Neural cell (in vitro differentiated cells): ENCODE measurements around the gene SBK1. TPM values are rescaled to one million over a fixed set of nuclear protein-coding genes. Genes with fewer than 3 reads are reported as not detected.

Experiments
- H2AFZ ChIP-seq: fragments of 200-600, 300-800 bp; sonication (generic), shearing (Covaris generic); 2 replicates; pipeline ENCODE4 v1.6.0; 2014; ENCODE audit warnings: low read depth, mild to moderate bottlenecking, antibody characterized with exemption, low read length, moderate library complexity
- H3F3A ChIP-seq: fragments of 200-600 bp; shearing (Covaris generic); 2 replicates; pipeline ENCODE4 v1.6.1; 2016; ENCODE audit warnings: mild to moderate bottlenecking, moderate library complexity, mixed read lengths, antibody characterized with exemption, low read length; ENCODE audit not compliant: insufficient read depth, poor library complexity, severe bottlenecking
- H3K27ac ChIP-seq: fragments of 200-600, 300-800 bp; sonication (generic), shearing (Covaris generic); 2 replicates; pipeline ENCODE4 v1.5.1; 2014; ENCODE audit warnings: mild to moderate bottlenecking, low read length, moderate library complexity
- H3K27me3 ChIP-seq: fragments of 300-800, 200-600 bp; sonication (generic), shearing (Covaris generic); 2 replicates; pipeline ENCODE4 v1.6.0; 2014; ENCODE audit warnings: mild to moderate bottlenecking, low read depth, low read length, moderate library complexity; ENCODE audit not compliant: insufficient read depth
- H3K36me3 ChIP-seq: fragments of 300-800, 200-600 bp; sonication (generic), shearing (Covaris generic); 2 replicates; pipeline ENCODE4 v1.5.1; 2014; ENCODE audit warnings: mild to moderate bottlenecking, antibody characterized with exemption, low read length, moderate library complexity; ENCODE audit not compliant: insufficient read depth
- H3K4me2 ChIP-seq: fragments of 300-800, 200-600 bp; sonication (generic), shearing (Covaris generic); 2 replicates; pipeline ENCODE4 v1.6.0; 2014; ENCODE audit warnings: mild to moderate bottlenecking, low read length
- H3K4me3 ChIP-seq: fragments of 300-800, 200-600 bp; sonication (generic), shearing (Covaris generic); 2 replicates; pipeline ENCODE4 v1.5.1; 2014; ENCODE audit warnings: mild to moderate bottlenecking, low read length, moderate library complexity
- H3K79me2 ChIP-seq: fragments of 200-600 bp; shearing (Covaris generic); replicated peaks from 2 replicates; pipeline ENCODE4 v1.6.0; 2014; ENCODE audit warnings: mild to moderate bottlenecking, low read length, moderate library complexity; ENCODE audit not compliant: insufficient read depth
- H3K9ac ChIP-seq: fragments of 300-800, 200-600 bp; sonication (generic), shearing (Covaris generic); 2 replicates; pipeline ENCODE4 v1.6.1; 2016; ENCODE audit warnings: mild to moderate bottlenecking, low read length, mixed read lengths
- H3K9me2 ChIP-seq: fragments of 200-600 bp; shearing (Covaris generic); 2 replicates; pipeline ENCODE4 v1.6.1; 2016; ENCODE audit warnings: mild to moderate bottlenecking, low read length, mixed read lengths; ENCODE audit not compliant: insufficient read depth
- H3K9me3 ChIP-seq: fragments of 200-600, 300-800 bp; sonication (generic), shearing (Covaris generic); 2 replicates; pipeline ENCODE4 v1.6.1; 2016; ENCODE audit warnings: mild to moderate bottlenecking, mixed run types, low read length, moderate library complexity, mixed read lengths
- H4K20me1 ChIP-seq: fragments of 200-600 bp; shearing (Covaris generic); 2 replicates; pipeline ENCODE4 v1.6.1; 2016; ENCODE audit warnings: mild to moderate bottlenecking, mixed run types; ENCODE audit not compliant: insufficient read depth
- EP300 ChIP-seq: fragments of 450-650 bp; conservative IDR thresholded peaks from 2 replicates; pipeline ENCODE4 v1.6.1; 2014; ENCODE audit warnings: antibody characterized with exemption, mild to moderate bottlenecking, moderate library complexity; ENCODE audit not compliant: poor library complexity, severe bottlenecking
- EZH2 ChIP-seq: fragments of 200-600, 300-800 bp; shearing (Covaris generic), sonication (generic); IDR thresholded peaks from 2 replicates; pipeline ENCODE4 v1.6.1; 2014; ENCODE audit warnings: antibody characterized with exemption, low read length, borderline replicate concordance, mild to moderate bottlenecking; ENCODE audit not compliant: insufficient read depth, poor library complexity, severe bottlenecking
- MXI1 ChIP-seq: fragments of 450-650 bp; conservative IDR thresholded peaks from 2 replicates; pipeline ENCODE4 v1.6.1; 2014; ENCODE audit warnings: antibody characterized with exemption, mild to moderate bottlenecking; ENCODE audit not compliant: poor library complexity, severe bottlenecking
- POLR2AphosphoS5 ChIP-seq: IDR thresholded peaks from 2 replicates; pipeline ENCODE4 v1.6.1; 2012
- RAD21 ChIP-seq: fragments of 450-650 bp; conservative IDR thresholded peaks from 2 replicates; pipeline ENCODE4 v1.6.1; 2014; ENCODE audit warnings: antibody characterized with exemption, mild to moderate bottlenecking, moderate library complexity
- SMC3 ChIP-seq: fragments of 450-650 bp; conservative IDR thresholded peaks from 2 replicates; pipeline ENCODE4 v1.6.1; 2014; ENCODE audit warnings: antibody characterized with exemption, mild to moderate bottlenecking, moderate library complexity; ENCODE audit not compliant: poor library complexity
- TAF1 ChIP-seq: IDR thresholded peaks from 2 replicates; pipeline ENCODE4 v1.6.1; 2012; ENCODE audit warnings: low read depth
- polyA plus RNA-seq: library from polyadenylated mRNA; depleted of rRNA; stranded (reverse); fragments of >200 nt; gene quantifications from 2 replicates; pipeline ENCODE4 v1.2.3, GENCODE V29; 2014
- TF ChIP-seq, protein P1 (sequence below): IDR thresholded peaks from 2 replicates; pipeline ENCODE4 v1.6.1; 2012; ENCODE audit warnings: borderline replicate concordance
- TF ChIP-seq, protein P2 (sequence below): fragments of 450-650 bp; IDR thresholded peaks from 2 replicates; pipeline ENCODE4 v1.5.1; 2014; ENCODE audit warnings: antibody characterized with exemption, mild to moderate bottlenecking, moderate library complexity; ENCODE audit not compliant: poor library complexity, severe bottlenecking

The SBK1 gene
- polyA plus RNA-seq, 1 donor from 2014 or later: 18.2 TPM

DNA sequence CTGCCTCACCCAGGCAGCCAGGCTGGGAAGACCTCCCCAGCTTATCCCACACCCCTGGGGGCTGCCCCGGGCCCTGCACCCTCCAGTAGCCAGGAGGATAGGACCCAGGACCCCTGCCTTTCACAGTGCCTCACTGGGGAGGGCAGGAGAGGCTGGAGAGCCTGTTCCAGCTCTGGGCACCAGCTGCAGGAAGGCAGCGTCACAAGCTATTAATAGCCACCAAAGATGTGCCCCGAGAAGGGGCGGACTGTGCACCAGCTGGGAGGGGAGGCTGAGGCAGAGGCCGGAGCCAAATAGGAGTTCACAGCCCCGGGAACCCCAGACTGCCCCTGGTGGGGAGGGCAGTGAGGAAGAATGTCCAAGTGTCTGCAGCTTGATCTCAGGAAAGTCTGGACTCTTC is 8.8 kb downstream of the SBK1 start:
- no peak for TF ChIP-seq MXI1
- TF ChIP-seq EZH2: no peak
- TF ChIP-seq, protein P1, sequence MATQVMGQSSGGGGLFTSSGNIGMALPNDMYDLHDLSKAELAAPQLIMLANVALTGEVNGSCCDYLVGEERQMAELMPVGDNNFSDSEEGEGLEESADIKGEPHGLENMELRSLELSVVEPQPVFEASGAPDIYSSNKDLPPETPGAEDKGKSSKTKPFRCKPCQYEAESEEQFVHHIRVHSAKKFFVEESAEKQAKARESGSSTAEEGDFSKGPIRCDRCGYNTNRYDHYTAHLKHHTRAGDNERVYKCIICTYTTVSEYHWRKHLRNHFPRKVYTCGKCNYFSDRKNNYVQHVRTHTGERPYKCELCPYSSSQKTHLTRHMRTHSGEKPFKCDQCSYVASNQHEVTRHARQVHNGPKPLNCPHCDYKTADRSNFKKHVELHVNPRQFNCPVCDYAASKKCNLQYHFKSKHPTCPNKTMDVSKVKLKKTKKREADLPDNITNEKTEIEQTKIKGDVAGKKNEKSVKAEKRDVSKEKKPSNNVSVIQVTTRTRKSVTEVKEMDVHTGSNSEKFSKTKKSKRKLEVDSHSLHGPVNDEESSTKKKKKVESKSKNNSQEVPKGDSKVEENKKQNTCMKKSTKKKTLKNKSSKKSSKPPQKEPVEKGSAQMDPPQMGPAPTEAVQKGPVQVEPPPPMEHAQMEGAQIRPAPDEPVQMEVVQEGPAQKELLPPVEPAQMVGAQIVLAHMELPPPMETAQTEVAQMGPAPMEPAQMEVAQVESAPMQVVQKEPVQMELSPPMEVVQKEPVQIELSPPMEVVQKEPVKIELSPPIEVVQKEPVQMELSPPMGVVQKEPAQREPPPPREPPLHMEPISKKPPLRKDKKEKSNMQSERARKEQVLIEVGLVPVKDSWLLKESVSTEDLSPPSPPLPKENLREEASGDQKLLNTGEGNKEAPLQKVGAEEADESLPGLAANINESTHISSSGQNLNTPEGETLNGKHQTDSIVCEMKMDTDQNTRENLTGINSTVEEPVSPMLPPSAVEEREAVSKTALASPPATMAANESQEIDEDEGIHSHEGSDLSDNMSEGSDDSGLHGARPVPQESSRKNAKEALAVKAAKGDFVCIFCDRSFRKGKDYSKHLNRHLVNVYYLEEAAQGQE: no peak
- no peak for TF ChIP-seq TAF1
- TF ChIP-seq RAD21: no peak
- TF ChIP-seq EP300: no peak
- TF ChIP-seq POLR2AphosphoS5: peak; percentile 11
- H3K36me3 ChIP-seq: peaks cover 13% of the 10 kb centered on the region
- H3K79me2 ChIP-seq: peaks cover 78% of the 10 kb centered on the region
- peaks cover 75% of the 10 kb centered on the region for H4K20me1 ChIP-seq
- no peak overlapping the region for H3K4me3 ChIP-seq
- no peaks in the 10 kb centered on the region for H3K9me3 ChIP-seq
- no peaks in the 10 kb centered on the region for H3K27me3 ChIP-seq
- no peak overlapping the region for H2AFZ ChIP-seq
- H3K27ac ChIP-seq: no peak overlapping the region
- H3K4me2 ChIP-seq: no peak overlapping the region
- no peak overlapping the region for H3K9ac ChIP-seq
- no peaks in the 10 kb centered on the region for H3F3A ChIP-seq
- no peaks in the 10 kb centered on the region for H3K9me2 ChIP-seq

DNA sequence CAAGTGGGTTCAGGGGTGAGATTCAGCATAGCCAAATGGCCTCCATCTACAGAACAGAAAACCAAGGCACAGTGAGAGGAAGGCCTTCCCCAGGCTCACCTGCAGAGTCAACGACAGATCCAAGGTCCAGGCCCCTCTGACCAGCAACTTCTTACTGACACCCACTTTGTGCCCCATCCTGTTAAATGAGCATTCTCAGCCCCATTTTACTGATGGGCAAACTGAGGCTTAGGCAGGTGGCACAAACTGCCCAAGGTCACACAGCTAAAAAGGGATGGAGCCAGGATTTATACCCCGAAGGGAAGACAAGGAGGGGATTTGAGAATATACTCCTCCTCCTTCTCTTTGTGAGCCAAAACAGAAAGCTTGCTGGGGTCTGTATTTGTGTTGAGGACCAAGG is 9.3 kb downstream of the SBK1 start:
- no peak for TF ChIP-seq POLR2AphosphoS5
- no peak for TF ChIP-seq EP300
- TF ChIP-seq, protein P2, sequence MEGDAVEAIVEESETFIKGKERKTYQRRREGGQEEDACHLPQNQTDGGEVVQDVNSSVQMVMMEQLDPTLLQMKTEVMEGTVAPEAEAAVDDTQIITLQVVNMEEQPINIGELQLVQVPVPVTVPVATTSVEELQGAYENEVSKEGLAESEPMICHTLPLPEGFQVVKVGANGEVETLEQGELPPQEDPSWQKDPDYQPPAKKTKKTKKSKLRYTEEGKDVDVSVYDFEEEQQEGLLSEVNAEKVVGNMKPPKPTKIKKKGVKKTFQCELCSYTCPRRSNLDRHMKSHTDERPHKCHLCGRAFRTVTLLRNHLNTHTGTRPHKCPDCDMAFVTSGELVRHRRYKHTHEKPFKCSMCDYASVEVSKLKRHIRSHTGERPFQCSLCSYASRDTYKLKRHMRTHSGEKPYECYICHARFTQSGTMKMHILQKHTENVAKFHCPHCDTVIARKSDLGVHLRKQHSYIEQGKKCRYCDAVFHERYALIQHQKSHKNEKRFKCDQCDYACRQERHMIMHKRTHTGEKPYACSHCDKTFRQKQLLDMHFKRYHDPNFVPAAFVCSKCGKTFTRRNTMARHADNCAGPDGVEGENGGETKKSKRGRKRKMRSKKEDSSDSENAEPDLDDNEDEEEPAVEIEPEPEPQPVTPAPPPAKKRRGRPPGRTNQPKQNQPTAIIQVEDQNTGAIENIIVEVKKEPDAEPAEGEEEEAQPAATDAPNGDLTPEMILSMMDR: no peak
- TF ChIP-seq TAF1: no peak
- Histone ChIP-seq H3K27ac (no peak overlapping the region), H3K4me3 (no peak overlapping the region), H3F3A (no peaks in the 10 kb centered on the region), H4K20me1 (peaks cover 71% of the 10 kb centered on the region), H3K9me3 (no peaks in the 10 kb centered on the region), H3K9ac (no peak overlapping the region), H3K4me2 (no peak overlapping the region), H3K9me2 (no peaks in the 10 kb centered on the region), H3K27me3 (no peaks in the 10 kb centered on the region), H3K36me3 (peaks cover 12% of the 10 kb centered on the region), H3K79me2 (peaks cover 78% of the 10 kb centered on the region), H2AFZ (no peak overlapping the region)

DNA sequence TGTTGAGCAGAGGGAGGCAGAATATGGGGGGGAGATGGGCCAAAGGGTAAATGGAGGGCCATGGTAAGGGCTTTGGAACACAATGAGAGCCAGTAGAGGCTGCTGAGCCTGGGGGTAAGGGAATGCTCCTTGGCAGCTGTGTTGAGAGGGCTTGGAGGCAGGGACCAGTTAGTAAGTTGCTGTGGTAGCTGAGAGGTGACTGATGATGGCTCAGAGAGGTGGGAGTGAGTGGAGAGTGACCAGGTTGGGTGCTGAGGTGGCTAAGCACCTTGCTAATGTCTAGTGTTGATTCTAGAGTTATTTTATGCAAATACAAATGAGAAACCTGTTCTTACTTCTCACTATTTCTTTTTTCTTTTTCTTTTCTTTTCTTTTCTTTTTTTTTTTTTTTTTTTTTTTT is 10.8 kb downstream of the SBK1 start:
- peaks cover 10% of the 10 kb centered on the region for H3K36me3 ChIP-seq
- no peaks in the 10 kb centered on the region for H3K9me3 ChIP-seq
- no peaks in the 10 kb centered on the region for H3K27me3 ChIP-seq
- H3F3A ChIP-seq: no peaks in the 10 kb centered on the region
- peaks cover 62% of the 10 kb centered on the region for H4K20me1 ChIP-seq
- TF ChIP-seq TAF1 (no peak), EZH2 (no peak), SMC3 (no peak), EP300 (no peak), MXI1 (no peak), POLR2AphosphoS5 (no peak), RAD21 (no peak)
- TF ChIP-seq, protein P1: no peak
- TF ChIP-seq, protein P2: no peak
- H2AFZ ChIP-seq: no peak overlapping the region
- H3K4me2 ChIP-seq: no peak overlapping the region
- no peak overlapping the region for H3K27ac ChIP-seq
- H3K9me2 ChIP-seq: no peaks in the 10 kb centered on the region
- no peak overlapping the region for H3K9ac ChIP-seq
- H3K4me3 ChIP-seq: no peak overlapping the region
- peaks cover 75% of the 10 kb centered on the region for H3K79me2 ChIP-seq
